UCSD-AML1 (cell line): Measurements from ENCODE around the gene L3MBTL4.
"Not testable (repeated sequence)": the region's sequence is repeated elsewhere in the genome, so short reads cannot be mapped to it uniquely, and the experiment has no call there.

Experiments used
- DNase-seq: peaks from one replicate; lab custom pipeline; 2025; ENCODE audit not compliant: unreplicated experiment; lab: John Stamatoyannopoulos, UW

L3MBTL4 gene

DNA sequence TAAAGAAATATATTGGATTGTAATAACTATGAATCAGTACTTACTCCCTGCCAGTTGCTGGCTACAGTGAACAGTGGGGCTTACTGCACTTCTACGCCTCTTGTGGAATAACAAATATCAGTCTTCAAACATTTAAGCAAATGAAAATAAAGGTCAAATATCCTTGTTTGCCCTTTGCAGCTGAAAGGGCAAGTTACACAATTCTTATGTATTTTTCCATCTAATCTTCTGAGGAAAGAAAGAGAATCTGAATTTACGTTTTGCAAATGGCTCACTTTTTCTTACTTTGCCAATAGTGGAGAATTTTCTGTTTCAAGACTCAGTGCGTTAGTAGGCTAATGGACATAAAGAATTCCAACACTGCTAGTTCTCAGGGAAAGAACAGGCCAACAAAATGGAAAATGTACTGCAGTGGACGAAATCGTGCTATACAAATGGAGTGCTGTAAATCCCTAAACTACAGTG is 362.2 kb downstream of the L3MBTL4 start:
- DNase-seq, result no peak

GRCh38 chr18:6047596-6047995 is 367.1 kb downstream of the L3MBTL4 start:
- DNase-seq, result not testable (repeated sequence)

DNA sequence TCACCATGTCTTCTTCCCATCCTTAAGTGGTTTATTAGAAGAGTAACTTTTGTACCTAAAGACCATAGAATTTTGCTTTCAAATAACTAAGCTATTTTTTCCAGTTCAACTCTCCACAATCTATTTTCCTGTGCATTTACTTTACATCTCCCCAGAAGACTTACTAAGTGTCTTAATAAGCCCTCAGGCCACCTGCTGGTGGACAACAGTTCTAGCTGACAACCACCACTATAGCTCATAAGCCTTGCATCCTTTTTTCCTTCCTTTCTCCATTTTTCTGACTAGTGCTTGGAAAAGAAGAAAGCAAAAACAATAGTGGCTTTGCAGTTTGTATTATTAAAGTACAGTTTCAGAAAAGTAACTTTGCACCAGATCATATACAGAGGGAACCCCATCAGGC is 369.9 kb downstream of the L3MBTL4 start:
- DNase-seq, result no peak

DNA sequence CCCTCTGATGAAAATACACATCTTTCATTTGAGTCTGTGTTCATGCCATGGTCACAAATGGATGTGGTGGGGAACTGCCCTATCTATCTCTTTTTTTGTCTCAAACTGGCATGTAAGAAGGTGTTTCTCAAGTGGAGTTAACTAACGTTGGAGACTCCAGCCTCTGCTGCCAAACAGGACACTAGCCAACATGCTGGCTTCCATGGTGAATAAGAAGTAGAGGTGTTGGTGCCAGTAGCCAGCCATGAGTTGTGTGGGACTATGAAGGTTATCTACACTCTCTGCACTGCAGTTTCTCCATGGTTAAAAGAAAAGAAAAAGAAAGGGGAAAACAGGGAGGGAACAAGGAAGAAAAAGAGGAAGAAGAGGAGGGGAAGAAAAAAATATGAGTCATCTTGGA is 370.4 kb downstream of the L3MBTL4 start:
- no peak for DNase-seq

GRCh38 chr18:6039055-6039454 is 375.7 kb downstream of the L3MBTL4 start:
- DNase-seq, result no peak

DNA sequence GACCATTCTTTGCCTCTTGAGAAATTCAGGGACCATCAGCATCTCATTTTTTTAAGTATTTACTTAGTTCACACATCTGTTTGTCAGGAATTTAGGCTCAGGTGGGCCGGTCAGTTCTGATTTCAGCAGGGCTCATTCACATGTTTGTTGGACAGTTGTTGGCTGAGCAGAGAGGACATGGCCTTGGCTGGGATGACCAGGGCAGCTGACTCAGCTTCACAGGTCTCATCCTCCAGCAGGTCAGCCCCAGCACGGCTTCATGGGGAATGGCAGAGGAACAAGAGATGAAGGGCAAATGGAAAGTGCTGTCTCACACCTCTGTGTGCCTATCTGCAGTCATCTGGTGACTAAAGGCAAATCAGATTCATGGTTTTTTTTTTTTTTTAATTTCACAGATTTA is 383.3 kb downstream of the L3MBTL4 start:
- no peak for DNase-seq

DNA sequence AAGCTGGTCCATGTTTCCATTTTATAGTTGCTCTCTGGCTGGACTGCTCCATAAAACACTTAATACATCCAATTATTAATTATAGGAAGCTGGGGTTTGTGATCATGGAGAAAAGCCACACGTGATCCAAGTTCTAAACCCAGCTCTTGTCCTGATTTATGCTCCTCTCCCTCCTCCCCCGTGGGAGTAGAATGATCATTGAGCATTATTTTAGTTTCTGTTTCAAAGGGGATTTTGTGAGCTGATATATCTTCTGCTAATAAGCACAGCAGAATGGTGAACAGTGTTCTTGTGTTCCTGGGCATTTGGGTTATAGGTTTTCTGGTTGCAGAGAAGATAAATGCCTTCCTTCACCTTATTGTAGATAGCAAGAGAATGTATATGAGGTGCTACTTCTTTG is 383.7 kb downstream of the L3MBTL4 start:
- DNase-seq, result no peak

DNA sequence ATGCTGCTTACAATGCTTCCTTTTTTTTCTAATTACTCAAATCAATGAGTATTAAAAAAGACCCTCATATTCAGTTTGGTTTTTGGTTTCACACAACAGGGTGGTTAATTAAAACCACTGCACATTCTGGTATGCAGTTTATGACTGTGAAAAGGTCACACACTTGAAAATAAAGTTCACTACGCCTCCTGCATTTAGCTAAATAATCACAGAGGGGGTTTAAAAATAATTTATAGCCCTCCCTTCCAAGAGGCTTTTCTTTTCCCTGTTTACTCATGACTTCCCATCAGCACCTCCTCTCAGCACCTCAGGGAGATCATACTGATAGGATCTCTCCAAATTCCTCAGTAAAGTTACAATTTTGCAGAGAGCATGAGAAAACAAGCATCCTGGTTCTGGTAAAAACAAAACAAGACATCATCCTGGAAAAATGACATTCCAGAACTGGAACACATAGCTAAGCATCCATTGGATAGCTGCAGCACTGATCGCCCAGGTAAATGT is 389.9 kb downstream of the L3MBTL4 start:
- DNase-seq, result no peak

DNA sequence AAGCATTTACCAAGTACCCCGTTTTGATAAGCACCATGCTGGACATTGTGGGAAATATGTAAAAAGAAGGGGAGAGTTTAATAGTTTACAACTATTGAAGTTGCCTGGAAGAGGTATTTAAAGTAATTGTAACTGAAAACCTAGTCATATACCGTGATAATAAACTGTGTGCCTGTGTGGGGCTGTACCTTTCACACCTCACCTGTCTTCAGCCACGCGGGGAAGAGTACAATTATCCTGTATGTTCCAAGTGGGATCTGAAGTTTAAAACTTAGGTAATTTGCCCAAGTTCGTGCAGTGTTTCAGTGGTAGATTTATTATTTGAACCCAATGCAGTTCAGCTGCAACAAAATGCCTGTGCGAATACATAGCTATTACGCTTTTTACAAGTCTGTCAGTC is 391.2 kb downstream of the L3MBTL4 start:
- DNase-seq, result no peak

DNA sequence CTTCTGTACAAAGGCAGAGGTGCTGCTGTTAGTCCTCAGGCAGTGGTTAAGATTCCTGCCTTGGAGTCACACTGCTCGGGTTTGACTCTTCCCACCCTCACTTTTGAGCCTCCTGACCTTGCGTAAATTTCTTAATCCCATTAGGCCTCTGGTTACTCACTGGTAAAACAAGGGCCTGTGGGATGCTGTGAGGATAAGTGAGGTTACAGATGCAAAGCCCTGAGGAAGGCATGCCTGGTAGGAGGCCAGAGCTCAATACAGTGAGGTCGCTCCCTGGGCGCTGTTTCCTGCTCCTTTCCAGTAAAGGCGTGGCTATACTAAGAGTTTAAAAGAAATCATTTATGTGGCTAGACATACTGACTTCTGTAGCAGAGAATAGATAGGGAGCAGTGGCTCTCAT is 391.9 kb downstream of the L3MBTL4 start:
- no peak for DNase-seq

- DNase-seq, result no peak
Measured at GRCh38 chr18:6022074-6022444, 392.7 kb downstream of the L3MBTL4 start.

- DNase-seq, result no peak
Measured at GRCh38 chr18:6021306-6022073, 393.2 kb downstream of the L3MBTL4 start.

GRCh38 chr18:6018671-6019070 is 396.0 kb downstream of the L3MBTL4 start:
- no peak for DNase-seq

GRCh38 chr18:6017171-6017570 is 397.5 kb downstream of the L3MBTL4 start:
- no peak for DNase-seq

DNA sequence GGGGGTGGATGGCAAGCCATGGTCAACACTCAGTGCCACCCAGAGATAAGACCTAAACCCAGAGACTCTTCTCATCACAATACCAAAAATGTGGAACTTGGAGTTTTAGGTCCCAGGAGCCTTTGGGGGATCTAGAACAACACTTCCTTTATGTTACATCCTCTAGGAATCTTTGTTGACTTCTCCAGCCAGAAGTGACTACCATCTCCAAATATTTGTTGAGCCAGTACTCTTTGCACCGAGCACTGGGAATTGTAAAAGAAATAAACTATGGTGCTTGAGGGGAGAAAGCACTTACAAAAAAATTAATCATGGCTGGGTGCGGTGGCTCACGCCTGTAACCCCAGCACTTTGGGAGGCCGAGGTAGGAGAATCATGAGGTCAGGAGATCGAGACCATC is 399.3 kb downstream of the L3MBTL4 start:
- DNase-seq, result no peak

GRCh38 chr18:6013171-6013810 is 401.4 kb downstream of the L3MBTL4 start:
- no peak for DNase-seq

GRCh38 chr18:6010921-6011320 is 403.8 kb downstream of the L3MBTL4 start:
- no peak for DNase-seq

GRCh38 chr18:6010284-6010683 is 404.4 kb downstream of the L3MBTL4 start:
- no peak for DNase-seq

DNA sequence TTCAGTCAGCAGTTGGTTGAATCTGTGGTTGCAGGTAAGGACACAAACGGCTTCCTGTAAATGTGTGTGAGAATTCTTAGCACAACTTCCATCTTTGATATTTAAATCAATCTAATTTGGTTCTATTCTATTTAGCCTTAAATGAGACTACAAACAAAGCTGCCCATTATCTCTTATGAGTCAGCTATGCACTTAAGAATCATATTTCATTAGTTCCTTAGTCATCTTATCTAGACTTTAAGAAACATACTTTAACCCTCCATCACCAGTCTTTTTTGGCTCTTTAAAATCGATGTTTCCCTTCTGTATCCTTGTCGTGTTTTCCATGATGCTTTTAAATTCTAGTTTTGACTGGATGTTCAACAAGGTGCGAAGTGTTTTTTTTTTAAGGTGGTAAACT is 405.0 kb downstream of the L3MBTL4 start:
- no peak for DNase-seq

GRCh38 chr18:6004683-6005082 is 410.0 kb downstream of the L3MBTL4 start:
- DNase-seq, result no peak

DNA sequence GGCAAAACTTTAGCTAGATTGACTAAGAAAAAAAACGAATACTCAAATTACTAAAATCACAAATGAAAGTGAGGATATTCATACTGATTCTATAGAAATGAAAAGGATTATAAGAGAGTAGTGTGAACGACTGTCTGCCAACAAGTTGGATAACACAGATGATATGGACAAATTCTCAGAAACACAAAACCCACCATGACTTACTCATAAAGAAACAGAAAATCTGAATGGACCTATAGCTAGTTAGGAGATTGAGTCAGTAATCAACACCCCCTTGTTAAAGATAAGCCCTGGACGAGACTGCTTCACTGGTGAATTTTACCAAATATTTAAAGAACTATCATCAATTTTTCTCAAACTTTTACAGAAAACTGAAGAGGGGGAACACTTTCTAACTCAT is 410.6 kb downstream of the L3MBTL4 start:
- no peak for DNase-seq

- no peak for DNase-seq
Measured at GRCh38 chr18:6001867-6002266, 412.8 kb downstream of the L3MBTL4 start.

GRCh38 chr18:5998907-5999306 is 415.8 kb downstream of the L3MBTL4 start:
- DNase-seq, result no peak
